Kasumi-1 (cell line): Measurements from ENCODE around the gene MITF.
"Not testable (repeated sequence)": the region's sequence is repeated elsewhere in the genome, so short reads cannot be mapped to it uniquely, and the experiment has no call there.

Experiments used
- DNase-seq, 2 experiments: peaks; one replicate each; lab custom pipeline; 2025; lab: John Stamatoyannopoulos, UW

Gene MITF

DNA sequence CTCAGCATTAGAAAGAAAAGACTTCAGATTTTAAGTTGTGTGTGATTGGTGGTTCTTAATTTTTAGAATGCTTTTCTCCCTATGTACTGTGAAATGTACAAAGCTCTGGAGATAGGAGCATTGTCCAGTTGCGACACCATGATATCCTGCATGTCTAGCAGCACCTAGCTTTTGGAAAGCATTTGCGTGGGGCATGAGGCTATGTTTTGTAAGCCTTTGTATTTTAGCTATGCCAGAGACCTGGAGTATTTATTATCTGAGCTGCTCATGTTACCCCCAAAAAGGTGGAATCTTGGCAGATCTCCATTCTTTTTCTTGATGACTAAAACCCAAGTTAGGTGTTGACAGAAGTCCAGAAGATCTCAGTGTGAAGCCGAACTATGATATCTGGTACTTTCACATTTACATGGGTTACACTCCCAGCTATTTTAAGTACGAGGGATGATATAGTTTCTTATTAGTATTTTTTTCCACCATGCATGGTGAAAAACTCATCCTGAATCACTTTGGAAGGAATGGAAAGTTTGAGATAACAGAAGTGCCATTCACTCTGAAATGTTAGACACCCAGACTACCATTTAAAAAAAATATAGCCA is 133.6 kb downstream of the MITF start:
- no peak for DNase-seq

DNA sequence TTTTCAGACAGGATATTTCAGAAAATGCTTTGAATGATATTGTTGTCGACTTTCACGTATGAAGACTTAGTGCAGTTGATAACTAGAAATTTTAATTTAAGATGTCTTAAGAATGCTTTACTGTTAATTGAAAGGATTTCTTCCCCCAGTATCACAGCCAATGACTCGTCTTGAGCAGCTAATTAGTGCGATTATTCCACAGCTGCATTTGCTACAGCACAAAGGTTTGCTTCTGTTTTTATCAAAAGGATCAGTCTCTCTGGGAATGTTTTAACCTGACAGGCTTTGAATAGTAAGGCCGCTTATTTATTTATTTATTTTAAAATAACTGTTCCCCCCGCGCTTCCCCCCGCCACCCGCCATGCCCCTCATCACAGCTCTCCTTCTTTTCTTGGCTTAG is 136.8 kb downstream of the MITF start:
- DNase-seq = no peak

DNA sequence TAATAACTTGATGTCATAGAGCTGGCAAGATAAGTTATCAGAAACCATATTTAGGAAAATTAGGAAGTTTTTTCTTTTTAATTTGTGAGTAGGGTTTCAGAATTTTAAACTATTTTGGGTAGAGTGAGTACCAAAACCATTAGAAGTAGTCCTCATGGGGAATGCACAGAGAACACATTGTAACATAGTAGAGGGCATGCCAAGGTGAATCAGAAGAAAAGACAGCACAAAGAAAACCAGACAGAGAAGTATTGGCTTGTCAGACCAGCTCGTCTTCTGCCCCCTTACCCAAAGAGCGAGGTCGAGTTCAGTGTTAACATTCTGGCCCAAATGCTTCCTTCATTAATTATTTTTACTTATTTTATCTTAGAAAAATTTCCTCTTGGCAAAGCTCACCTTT is 139.0 kb downstream of the MITF start:
- no peak for DNase-seq

DNA sequence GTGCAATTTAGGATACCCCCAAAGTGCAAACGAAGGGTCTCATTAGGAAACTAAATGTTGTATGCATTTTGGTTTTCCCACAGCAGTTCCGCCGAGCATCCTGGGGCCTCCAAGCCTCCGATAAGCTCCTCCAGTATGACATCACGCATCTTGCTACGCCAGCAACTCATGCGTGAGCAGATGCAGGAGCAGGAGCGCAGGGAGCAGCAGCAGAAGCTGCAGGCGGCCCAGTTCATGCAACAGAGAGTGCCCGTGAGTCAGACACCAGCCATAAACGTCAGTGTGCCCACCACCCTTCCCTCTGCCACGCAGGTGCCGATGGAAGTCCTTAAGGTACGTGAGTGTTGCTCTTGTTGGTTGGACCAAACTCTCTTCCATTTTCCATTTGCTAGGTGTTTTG is 139.8 kb downstream of the MITF start:
- DNase-seq = no peak

DNA sequence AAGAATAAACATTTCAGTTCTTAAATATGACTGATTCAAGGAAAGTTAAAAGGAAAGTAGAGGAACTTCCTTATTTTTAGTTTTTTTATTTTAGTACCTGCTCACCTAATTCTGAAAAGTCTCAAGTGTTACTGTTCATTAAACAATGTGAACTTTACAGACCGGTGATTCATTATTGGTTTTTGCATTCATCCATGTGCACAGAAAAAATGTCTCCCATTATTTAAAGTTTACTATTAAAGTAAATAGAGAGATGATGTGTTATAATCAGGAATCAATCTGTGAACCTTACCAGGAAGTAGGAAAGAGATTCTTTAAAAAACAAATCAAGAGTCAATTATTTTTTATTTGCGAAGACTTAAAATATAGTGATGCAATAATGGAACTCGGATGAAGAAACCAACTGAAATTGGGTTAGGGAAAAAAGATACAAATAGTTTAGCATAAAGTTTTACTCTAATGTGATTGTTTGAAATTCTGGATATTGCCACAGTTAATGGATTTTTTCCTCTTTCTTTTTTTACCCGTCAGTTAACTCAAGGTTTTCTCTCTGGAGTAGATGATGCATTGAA is 140.9 kb downstream of the MITF start:
- DNase-seq = no peak

DNA sequence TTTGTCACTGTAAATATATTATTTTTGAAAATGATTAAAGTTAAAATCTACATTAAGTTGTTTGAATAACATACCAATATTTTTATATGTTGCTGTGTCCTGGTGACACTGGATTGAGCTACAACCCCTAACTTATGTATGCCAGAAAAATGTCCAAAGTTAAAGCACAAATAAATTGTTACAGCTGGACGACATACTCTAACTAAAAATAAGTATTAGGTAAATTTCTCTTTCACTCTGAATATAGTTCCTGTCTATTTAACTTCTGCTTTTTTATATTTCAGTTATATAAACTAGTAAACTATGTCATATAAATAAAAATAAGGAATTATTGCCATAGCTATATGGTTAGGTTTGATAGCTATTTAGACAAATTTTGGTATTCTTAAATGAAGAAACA is 141.8 kb downstream of the MITF start:
- peak; percentile 3 to 5 for DNase-seq

DNA sequence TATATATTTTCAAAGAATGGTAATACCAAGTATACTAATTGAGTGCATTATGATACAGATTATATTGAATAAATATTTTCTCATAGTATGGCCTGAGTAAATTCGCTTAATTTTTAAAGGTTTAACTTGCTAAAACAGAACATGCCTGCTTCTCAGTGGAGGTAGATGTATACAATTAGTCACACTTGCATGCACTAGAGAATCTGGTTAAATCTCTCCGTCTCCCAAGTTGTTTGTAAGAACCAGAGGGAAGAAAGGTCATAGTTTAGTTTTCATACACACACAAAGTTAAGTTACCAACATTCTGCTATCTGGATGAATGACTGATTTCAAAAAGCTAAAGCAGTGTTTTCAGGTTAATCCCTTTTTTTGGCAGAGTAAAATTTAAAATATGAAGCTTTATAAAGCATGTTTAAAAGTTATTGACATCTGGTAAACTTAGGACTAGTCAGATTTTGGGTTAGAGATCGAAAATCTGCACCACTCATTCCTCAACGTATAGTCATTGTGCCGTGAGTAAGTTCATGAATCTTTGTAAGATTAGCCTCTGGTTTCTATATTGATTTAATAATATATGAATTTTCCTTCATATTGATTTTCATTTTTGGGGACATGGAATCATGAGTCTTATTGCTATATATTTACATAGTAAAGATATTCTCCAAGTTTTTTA is 142.6 kb downstream of the MITF start:
- no peak for DNase-seq

DNA sequence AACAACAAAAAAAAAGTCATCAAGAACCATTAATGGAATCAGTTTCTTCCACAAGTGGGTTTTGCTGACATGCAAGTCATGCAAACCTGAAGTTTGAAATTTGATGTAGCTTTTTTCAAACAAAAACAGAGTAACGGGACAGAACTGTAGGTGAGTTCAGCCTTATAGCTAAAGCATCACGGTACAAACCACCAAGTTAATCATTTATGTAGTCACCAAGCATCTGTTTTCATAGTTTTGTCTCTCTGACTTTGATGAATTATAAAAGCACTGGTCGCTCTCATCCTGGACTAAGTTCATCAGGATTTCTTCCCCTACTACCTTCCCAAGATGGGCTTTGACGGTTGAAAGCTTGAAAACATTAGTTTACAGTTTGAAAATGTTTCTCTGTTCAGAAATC is 143.3 kb downstream of the MITF start:
- no peak for DNase-seq

DNA sequence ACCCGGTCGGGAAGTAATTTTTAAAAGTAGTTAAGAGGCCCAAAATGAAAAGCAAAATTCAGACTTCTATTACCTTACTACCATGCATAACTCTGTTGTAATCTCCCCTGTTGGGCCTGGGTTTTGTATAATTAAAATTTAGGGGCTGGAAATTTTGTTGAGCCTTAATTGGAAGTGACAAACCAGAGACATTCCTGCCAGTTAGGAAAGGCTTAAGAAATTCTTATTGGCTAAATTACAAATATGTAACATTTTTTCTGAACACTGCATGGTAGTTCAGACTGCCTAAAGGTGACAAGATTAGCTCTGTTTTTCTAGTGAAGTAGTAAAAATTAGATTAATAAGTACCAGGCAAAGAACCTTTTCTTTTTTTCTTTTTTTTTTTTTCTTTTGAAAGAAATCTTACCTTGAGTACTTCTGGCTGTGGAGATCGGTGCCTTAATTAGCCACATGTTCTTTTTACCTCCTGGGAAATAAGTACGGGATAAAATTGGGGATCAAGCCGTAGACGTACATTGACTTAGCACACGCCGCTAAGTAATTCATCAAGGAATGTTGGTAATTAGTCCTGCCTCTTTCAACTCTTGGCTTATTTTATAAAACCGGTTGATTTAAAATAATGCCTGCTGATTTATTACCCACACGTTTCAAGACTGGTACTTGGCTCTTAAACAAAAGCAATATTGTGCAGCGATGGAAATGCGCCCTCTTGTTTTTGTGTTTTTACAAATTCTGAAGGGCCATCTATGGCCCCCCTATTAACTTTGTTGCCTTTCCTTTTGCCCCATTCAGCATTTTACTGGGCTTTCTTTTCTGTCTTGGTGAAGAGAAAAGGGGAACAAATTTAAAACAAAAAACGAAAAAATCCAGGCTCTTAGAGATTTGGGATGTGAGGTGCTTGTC is 149.0 kb downstream of the MITF start:
- DNase-seq = no peak

DNA sequence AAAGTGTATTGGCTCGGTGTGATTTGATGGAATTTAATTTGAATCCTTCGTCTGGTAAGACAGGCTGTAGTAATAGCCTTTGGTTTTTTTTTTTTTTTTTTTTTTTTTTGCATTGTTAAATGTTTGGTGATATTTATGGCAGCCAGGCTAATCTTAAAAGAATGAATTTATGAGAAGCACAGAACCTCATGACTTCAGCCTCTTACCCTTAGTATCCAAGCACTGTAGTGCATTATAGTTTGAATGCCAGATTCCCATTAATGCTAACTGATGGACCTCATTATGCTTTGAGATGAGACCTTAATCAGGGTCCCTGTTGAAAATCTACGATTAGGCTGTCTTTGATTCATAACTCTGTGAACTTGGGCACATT is 149.7 kb downstream of the MITF start:
- DNase-seq = no peak

DNA sequence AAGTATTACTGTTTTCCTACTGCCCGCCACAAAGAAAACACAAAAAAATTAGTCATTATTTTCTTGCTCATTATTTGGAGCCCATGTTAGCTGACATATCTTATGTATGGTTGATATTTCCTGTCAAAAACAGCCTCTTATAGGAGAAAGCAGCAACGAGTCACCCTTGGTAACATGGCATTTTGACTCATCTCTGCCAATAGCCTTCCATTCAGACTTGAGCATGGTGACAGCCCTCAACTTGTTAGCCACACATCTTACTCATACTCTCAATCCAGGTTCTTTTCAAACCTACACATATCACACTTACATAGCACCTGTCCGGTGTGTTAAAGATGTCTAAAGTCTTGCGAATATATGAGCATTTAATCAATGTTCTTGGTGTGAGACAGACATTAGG is 150.8 kb downstream of the MITF start:
- no peak for DNase-seq

DNA sequence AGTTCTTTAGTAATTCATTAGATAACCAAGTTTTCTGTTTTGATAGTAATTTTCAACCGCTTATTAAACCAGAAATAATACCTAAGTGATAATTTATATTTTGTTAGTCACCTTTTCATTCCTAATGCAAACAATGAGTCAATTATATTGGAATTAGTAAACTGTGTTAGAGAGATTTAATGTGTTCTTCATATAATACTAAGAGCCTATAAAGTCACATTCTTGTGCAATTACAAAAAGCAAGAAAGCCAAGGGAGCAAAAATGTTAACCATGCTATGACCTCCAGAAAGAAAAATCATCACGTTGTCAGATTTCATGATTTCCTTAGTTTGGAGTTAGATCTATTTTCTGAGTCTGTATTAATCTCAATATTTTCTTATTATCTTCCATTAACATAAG is 151.4 kb downstream of the MITF start:
- DNase-seq = no peak

DNA sequence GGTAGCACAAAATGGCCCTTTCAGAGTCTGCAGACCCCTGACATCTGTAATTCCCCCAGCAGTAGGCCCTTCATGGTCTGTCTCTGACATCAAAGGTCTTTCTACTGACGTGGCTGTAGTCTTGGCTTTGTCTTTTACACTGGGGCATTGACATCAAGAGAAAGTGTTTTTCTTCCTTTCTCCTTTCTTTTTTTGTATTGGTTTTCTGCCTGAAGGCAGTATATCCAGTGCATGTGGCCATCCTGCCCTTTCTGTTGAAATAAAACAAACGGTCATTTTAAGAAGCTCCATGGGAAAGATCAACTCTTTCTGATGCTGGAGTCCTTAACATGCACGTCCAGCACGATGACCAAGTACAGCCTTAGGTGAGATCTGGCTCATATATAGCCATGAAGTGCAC is 153.4 kb downstream of the MITF start:
- no peak for DNase-seq

DNA sequence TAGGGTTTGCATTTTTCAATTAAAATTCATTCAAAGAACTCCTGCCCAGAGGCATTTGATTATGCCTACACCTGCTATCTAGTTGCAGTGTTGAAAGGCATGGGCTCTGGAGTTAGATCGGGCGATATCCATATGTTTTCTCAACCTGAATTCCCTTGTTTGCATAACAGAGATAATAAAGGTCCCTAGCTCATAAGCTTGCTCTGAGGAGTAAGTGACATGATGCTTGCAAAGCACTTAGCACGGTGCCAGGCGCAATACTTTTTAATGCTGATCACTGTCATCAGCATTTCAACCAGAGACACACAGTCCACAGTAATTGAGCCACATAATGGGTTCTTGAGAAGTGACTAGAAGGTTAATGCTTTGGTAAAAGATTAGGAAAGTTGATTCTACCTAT is 154.0 kb downstream of the MITF start:
- no peak for DNase-seq

DNA sequence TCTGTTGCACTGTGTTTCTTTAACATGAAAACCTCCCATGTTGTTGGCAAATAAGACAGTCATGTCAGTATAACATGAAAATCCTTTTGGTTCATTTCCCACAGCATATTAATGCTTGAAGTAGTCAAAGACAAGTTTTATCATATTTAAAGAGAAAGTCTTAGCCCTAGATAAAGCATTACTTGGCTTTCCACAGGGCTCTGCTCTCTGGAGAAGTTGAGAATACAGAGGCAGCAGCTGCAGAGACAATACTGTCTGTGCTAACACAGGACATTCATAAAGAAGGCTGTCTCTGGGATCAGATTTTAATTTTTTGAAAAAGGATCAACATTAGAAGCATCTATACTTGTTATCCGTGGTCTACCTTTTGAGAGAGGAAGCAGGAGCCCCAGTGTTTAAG is 156.8 kb downstream of the MITF start:
- no peak for DNase-seq

DNA sequence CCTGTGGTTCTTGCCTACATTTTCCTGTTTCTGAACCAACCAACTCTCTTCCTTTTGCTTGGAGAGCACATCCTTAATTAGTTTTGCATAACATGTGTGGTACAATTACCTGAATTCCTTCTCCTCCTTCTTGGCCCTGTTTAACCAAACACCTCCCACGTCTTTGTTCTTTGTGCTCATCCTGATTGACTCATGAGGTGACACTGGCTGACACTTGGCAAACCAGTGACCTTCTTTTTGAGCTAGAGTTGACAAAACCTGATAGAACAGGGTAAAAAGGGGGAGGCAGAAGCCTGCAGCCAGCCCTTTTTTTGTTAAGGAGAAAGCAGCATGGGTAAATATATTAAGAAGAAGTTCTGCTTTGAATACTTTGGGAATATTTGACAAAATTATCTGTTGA is 161.1 kb downstream of the MITF start:
- no peak for DNase-seq

DNA sequence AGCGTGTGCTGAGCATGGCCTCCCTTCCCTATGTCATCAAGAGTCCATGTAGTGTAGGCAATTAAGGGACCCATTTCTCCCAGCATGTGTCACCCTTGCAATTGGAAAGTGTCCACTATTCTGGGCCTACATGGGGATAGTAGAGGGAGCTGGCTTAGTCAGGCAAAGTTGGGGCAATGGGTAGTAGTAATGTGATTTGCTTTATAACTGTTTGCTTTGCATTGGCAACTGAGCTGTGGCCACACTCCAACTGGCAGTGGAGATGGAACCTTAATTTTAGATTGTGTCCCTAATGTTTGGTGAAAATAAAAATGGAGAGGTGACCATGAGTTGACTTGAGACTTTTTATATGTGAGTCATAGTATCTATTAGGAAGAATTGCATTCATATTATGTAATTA is 162.5 kb downstream of the MITF start:
- DNase-seq = no peak

DNA sequence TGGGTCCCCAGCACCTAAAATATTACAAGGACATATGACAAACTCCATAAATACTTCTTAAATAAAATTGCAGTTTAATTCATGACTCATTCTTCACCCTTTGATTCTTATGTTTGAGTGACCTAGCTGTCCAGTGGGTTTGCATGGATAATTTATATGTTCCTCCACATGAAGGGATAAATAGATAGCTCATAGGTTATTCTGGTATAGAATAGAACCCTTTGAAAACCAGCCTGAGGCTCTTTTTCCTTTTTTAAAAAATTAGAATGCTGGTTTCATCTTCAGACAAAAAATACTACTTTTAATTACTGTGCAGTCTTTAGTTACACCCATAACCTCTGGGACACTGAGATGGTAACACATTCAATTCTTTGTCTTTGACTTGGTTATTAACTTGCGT is 163.1 kb downstream of the MITF start:
- DNase-seq = no peak

DNA sequence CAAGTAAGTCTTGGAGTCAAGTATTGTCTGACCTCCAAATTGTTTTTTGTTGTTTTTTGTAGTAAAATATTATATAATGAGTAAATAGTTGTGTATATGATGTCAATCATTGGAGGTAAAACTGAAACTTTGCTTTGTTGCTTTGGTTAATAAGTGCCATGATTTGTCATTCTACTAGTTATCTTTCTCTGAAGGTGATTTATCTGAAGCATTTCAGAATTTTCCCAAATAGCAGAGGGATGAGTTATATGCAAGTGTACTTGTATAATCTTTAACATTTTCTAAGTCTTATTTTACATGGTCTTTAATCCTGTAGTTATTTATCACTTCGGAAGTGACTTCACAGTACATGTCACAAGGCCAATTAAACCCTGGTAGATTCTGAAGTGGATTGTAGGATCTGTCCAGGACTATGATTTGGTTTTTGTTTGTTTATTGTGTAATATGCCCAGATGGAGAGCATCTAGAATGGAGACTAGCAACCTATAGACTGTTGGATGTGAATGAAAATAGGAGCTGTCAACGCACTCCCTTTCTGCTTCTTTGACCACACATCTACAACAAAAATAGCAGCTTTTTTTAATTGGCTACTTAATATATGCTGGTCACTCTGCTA is 167.2 kb downstream of the MITF start:
- no peak for DNase-seq

DNA sequence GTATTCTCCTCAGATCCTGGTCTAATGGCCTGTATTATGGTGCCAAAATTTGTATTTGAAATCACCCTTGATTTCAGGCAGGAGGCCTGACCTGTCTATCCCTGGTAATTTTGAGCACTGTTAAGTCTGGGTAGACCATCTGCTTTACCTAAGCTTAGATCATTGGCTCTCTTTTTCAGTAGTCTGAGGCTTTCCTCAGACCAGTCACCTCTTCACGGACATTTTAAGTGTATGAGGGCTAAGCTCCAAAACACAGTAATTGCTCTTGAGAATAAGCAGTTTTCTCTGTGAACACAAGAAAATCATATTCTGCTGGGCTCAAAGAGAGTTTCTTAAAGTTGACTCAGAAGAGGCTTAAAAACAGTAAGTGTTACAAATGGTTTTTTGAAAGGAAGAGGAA is 168.3 kb downstream of the MITF start:
- no peak for DNase-seq

DNA sequence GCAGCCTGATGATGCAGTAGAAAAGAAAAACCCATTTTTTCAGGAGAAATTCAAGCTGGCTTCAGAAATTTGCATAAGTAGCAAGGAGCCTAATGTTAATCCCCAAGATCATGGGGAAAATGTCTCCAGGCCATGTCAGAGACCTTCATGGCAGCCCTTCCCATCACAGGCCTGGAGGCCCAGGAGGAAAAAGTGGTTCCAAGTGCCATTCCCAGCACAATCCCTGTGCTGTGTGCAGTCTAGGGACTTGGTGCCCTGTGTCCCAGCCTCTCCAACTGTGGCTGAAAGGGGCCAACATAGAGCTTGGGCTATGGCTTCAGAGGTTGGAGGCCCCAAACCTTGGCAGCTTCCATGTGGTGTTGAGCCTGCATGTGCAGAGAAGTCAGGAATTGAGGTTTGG is 170.6 kb downstream of the MITF start:
- not testable (repeated sequence) for DNase-seq

DNA sequence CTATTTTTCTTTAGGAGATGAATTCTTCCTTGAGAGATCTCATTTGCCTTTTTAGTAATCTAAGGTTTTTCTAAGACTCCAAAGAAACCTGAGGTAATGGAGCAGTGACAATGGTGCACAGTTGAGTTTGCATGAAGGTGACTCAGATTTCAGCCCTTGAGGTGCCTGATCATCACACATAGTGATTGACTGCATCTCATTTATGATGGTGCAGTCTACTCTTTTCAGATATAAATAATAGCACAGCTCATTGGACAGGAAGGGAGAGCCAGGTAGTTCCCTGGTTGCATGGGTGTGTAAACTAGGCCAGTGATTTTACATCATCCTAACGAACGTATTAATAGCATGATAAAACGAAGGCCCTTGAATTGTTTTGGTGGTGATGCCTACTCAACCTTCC is 174.2 kb downstream of the MITF start:
- DNase-seq = no peak

DNA sequence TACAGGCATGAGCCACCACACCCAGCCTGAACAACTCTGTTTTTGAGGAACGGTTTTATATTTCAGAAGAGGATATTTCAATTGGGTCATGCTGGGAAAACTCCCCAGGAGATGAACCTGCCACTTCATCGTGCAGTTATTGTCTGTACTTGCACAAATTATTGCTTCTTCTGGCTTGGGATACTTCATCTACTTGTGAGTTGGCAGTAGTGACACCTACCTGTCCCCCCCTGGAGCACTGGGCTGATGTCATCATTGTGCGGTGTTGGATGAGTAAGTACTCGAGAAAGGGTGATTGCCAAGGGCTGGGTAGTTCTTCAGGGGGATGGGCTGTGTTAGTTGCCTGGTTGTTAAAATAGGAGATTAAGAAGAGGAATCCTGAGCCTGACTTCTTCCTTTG is 175.1 kb downstream of the MITF start:
- no peak for DNase-seq
